Measurements from ENCODE around the gene KCNC1. TPM values are rescaled to one million over a fixed set of nuclear protein-coding genes. Genes with fewer than 3 reads are reported as not detected.

KCNC1 gene
- polyA plus RNA-seq, 2 of the 4 experiments (the other 2 are of a cell fraction), result 0.08 TPM; not detected in 1

- Histone ChIP-seq H3K4me2 (no peak overlapping the region), H3K4me1 (no peaks in the 10 kb centered on the region), H3K27ac (no peak overlapping the region), H3K4me3 (no peak overlapping the region), H3K9me3 (no peaks in the 10 kb centered on the region)
- DNase-seq (ENCODE audit: low read depth in 1 of 2, low spot score in 1 of 2), result no peak
- no peak for ATAC-seq
- TF ChIP-seq HOXB5 (CRISPR knock-in tag; IDR thresholded peaks at IDR 0.05), result no peak
- TF ChIP-seq HDAC2 (IDR thresholded peaks at IDR 0.05), result no peak
- TF ChIP-seq POLR2AphosphoS2 (conservative IDR thresholded peaks at IDR 0.05; ENCODE audit: low read length), result no peak
- TF ChIP-seq JUNB (IDR thresholded peaks at IDR 0.05), result no peak
- TF ChIP-seq HMGXB4 (CRISPR knock-in tag; IDR thresholded peaks at IDR 0.05; ENCODE audit: borderline replicate concordance), result no peak
- TF ChIP-seq CTCF (IDR thresholded peaks at IDR 0.05), result no peak
- TF ChIP-seq GATA3 (IDR thresholded peaks at IDR 0.05; ENCODE audit: borderline replicate concordance), result no peak
- no peak for TF ChIP-seq ESRRA (IDR thresholded peaks at IDR 0.05; ENCODE audit: borderline replicate concordance, low read length)
- TF ChIP-seq SREBF2 (IDR thresholded peaks at IDR 0.05), result no peak
- TF ChIP-seq RARB (CRISPR knock-in tag; IDR thresholded peaks at IDR 0.05), result no peak
- TF ChIP-seq RCOR1 (IDR thresholded peaks at IDR 0.05; ENCODE audit: low read depth, low read length), result no peak
- TF ChIP-seq KDM5A (IDR thresholded peaks at IDR 0.05), result no peak
- TF ChIP-seq HEYL (CRISPR knock-in tag; IDR thresholded peaks at IDR 0.05), result no peak
- TF ChIP-seq RNF2 (IDR thresholded peaks at IDR 0.05; ENCODE audit: borderline replicate concordance, low read depth), result no peak
- TF ChIP-seq HOXA7 (CRISPR knock-in tag; IDR thresholded peaks at IDR 0.05), result no peak
- TF ChIP-seq NFE2L2 (conservative IDR thresholded peaks at IDR 0.05; ENCODE audit: low read length), result no peak
- TF ChIP-seq RFX5 (IDR thresholded peaks at IDR 0.05), result no peak
- TF ChIP-seq FOSB (CRISPR knock-in tag; IDR thresholded peaks at IDR 0.05), result no peak
- TF ChIP-seq PBX3 (IDR thresholded peaks at IDR 0.05), result no peak
- ChIA-PET POLR2A (no interaction called here), CTCF (no interaction called here)
- 17% methylated on average over 10 of the region's 10 CpGs for WGBS (ENCODE audit: missing lambda C conversion rate)
- FAIRE-seq, result no peak
Measured at GRCh38 chr11:17691976-17692375, 42.6 kb upstream of the KCNC1 start.

- ATAC-seq, result no peak
- 43% methylated on average over 7 of the region's 7 CpGs for WGBS (ENCODE audit: missing lambda C conversion rate)
Measured at GRCh38 chr11:17692931-17693330, 41.6 kb upstream of the KCNC1 start.

GRCh38 chr11:17693531-17693930, 41.0 kb upstream of the KCNC1 start:
- ChIA-PET CTCF (interaction anchor here (0.7 kb wide), 1 partner anchor 22 kb away, joined by 3 read pairs; no protein-coding TSS in a partner anchor), POLR2A (no interaction called here)
- Histone ChIP-seq H3K27ac (no peak overlapping the region), H3K4me3 (no peak overlapping the region), H3K4me2 (no peak overlapping the region), H3K4me1 (no peaks in the 10 kb centered on the region), H3K9me3 (no peaks in the 10 kb centered on the region)
- FAIRE-seq (no peak), ATAC-seq (no peak), DNase-seq (ENCODE audit: low read depth in 1 of 2, low spot score in 1 of 2) (no peak)
- TF ChIP-seq POLR2A (IDR thresholded peaks at IDR 0.05; ENCODE audit: low read length) (no peak), RNF2 (IDR thresholded peaks at IDR 0.05; ENCODE audit: borderline replicate concordance, low read depth) (no peak)
- 9% methylated on average over 4 of the region's 4 CpGs for WGBS (ENCODE audit: missing lambda C conversion rate)

More at GRCh38 chr11:17692931-17693330, 41.6 kb upstream of the KCNC1 start:
- no peaks in the 10 kb centered on the region for H3K9me3 ChIP-seq
- POLR2A ChIA-PET, result no interaction called here
- H3K27ac ChIP-seq, result no peak overlapping the region
- CTCF ChIA-PET, result no interaction called here
- no peak overlapping the region for H3K4me2 ChIP-seq
- TF ChIP-seq SMC3 (IDR thresholded peaks at IDR 0.05), result no peak
- TF ChIP-seq RAD21 (conservative IDR thresholded peaks at IDR 0.05 in 1 of 2, IDR thresholded peaks at IDR 0.05 in 1 of 2), result no peak
- TF ChIP-seq FOSB (CRISPR knock-in tag; IDR thresholded peaks at IDR 0.05), result no peak
- no peak overlapping the region for H3K4me3 ChIP-seq
- FAIRE-seq (no peak), DNase-seq (ENCODE audit: low read depth in 1 of 2, low spot score in 1 of 2) (no peak)
- H3K4me1 ChIP-seq, result no peaks in the 10 kb centered on the region

All from A549 (cell line).